Activated CD4-positive, alpha-beta T cell treated with anti-CD3 and anti-CD28 coated beads for 4 hours (primary cell): ENCODE measurements around the gene DIP2B.
"Not testable (repeated sequence)": the region's sequence is repeated elsewhere in the genome, so short reads cannot be mapped to it uniquely, and the experiment has no call there.

Source experiments
- DNase-seq, 2 donors: peaks; one replicate each; pipeline ENCODE4 v3.0.0-alpha.2; 2020

Gene DIP2B

GRCh38 chr12:50555471-50555885 is 50.7 kb downstream of the DIP2B start:
- no peak for DNase-seq

- DNase-seq: no peak
These were observed 51.5 kb downstream of the DIP2B start for GRCh38 chr12:50556273-50556672.

GRCh38 chr12:50556796-50557195 is 52.0 kb downstream of the DIP2B start:
- not testable (repeated sequence) for DNase-seq

- no peak for DNase-seq
These were observed 52.6 kb downstream of the DIP2B start for GRCh38 chr12:50557421-50557820.

- DNase-seq: no peak
These were observed 54.2 kb downstream of the DIP2B start for GRCh38 chr12:50558970-50559369.

GRCh38 chr12:50562520-50563433 is 58.0 kb downstream of the DIP2B start:
- DNase-seq: no peak

- DNase-seq: no peak
These were observed 58.6 kb downstream of the DIP2B start for GRCh38 chr12:50563434-50563787.

- DNase-seq: no peak
These were observed 59.6 kb downstream of the DIP2B start for GRCh38 chr12:50564237-50564947.

- no peak for DNase-seq
These were observed 60.1 kb downstream of the DIP2B start for GRCh38 chr12:50564948-50565297.

- DNase-seq: no peak
These were observed 61.3 kb downstream of the DIP2B start for GRCh38 chr12:50566066-50566465.

GRCh38 chr12:50567926-50568325 is 63.1 kb downstream of the DIP2B start:
- no peak for DNase-seq

GRCh38 chr12:50568338-50569091 is 63.7 kb downstream of the DIP2B start:
- DNase-seq: no peak

GRCh38 chr12:50569321-50569720 is 64.5 kb downstream of the DIP2B start:
- DNase-seq: no peak

- no peak for DNase-seq
These were observed 65.1 kb downstream of the DIP2B start for GRCh38 chr12:50569876-50570275.

GRCh38 chr12:50571786-50572185 is 67.0 kb downstream of the DIP2B start:
- DNase-seq: no peak

- DNase-seq: no peak
These were observed 67.5 kb downstream of the DIP2B start for GRCh38 chr12:50572287-50572686.

GRCh38 chr12:50572760-50573159 is 68.0 kb downstream of the DIP2B start:
- no peak for DNase-seq

GRCh38 chr12:50573271-50573670 is 68.5 kb downstream of the DIP2B start:
- no peak for DNase-seq

- DNase-seq: no peak
These were observed 70.0 kb downstream of the DIP2B start for GRCh38 chr12:50574601-50575348.

- no peak for DNase-seq
These were observed 75.0 kb downstream of the DIP2B start for GRCh38 chr12:50579757-50580267.

GRCh38 chr12:50580436-50580835 is 75.7 kb downstream of the DIP2B start:
- no peak for DNase-seq
